KOPT-K1 (cell line): ENCODE results near the gene STK38.

Source experiments
- H3K27ac ChIP-seq: fragments of 200-600 bp; sonication (generic); 2 replicates; pipeline ENCODE4 v1.5.1; 2016; ENCODE audit warnings: antibody characterized with exemption, mild to moderate bottlenecking, low read depth, low read length; ENCODE audit not compliant: poor library complexity, severe bottlenecking
- H3K36me3 ChIP-seq: fragments of 200-600 bp; sonication (generic); 2 replicates; pipeline ENCODE4 v1.5.1; 2017; ENCODE audit warnings: antibody characterized with exemption, mild to moderate bottlenecking, low read length, moderate library complexity; ENCODE audit not compliant: insufficient read depth
- H3K9me3 ChIP-seq: fragments of 200-600 bp; sonication (generic); 2 replicates; pipeline ENCODE4 v1.5.1; 2017; ENCODE audit warnings: antibody characterized with exemption, low read length, mild to moderate bottlenecking; ENCODE audit not compliant: insufficient read depth, poor library complexity, severe bottlenecking

STK38 gene

GRCh38 chr6:36517408-36517807, 29.9 kb downstream of the STK38 start:
- Histone ChIP-seq H3K36me3 (peaks cover 91% of the 10 kb centered on the region), H3K27ac (no peak overlapping the region), H3K9me3 (no peaks in the 10 kb centered on the region)

GRCh38 chr6:36516988-36517387, 30.3 kb downstream of the STK38 start:
- H3K27ac ChIP-seq: no peak overlapping the region
- H3K36me3 ChIP-seq: peaks cover 91% of the 10 kb centered on the region
- no peaks in the 10 kb centered on the region for H3K9me3 ChIP-seq

DNA sequence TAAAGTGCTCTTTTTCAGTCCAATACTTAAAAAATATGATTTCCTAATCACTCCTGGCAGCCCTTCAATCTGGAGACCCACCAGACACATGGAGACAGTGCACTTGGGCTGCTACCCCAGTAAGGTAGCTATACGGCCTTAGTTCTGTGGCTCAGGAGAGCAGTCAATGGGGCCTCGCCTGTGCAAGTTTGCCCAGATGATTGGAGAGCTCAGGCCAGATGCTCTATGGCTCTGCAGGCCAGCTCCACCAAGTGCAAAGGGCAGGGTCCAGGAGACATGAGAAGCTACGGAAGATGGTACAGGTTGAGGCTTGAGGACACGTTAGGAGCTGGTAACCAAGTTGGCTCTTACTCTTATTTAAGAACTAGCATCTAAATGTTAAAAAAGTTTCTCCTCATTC, 30.7 kb downstream of the STK38 start:
- peaks cover 91% of the 10 kb centered on the region for H3K36me3 ChIP-seq
- H3K9me3 ChIP-seq: no peaks in the 10 kb centered on the region
- no peak overlapping the region for H3K27ac ChIP-seq

DNA sequence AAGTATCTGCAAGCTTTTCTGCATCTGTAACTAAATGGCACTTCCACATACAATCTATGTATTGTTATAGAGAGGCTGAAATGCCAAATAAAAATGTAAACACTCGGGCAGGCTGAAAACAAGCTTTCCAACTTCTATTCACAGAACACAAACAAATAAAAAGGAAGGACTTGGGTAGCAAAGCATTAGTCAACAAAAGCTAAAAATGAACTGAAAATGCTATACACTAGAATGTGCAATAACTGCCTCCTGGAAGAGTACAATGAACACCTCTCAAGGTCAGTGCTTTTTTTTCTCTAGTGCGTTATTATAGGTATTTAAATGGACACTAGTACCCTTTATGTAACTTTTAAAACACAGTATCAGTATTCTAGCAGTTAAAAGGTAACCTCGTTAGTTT, 31.4 kb downstream of the STK38 start:
- no peaks in the 10 kb centered on the region for H3K9me3 ChIP-seq
- no peak overlapping the region for H3K27ac ChIP-seq
- peaks cover 91% of the 10 kb centered on the region for H3K36me3 ChIP-seq

DNA sequence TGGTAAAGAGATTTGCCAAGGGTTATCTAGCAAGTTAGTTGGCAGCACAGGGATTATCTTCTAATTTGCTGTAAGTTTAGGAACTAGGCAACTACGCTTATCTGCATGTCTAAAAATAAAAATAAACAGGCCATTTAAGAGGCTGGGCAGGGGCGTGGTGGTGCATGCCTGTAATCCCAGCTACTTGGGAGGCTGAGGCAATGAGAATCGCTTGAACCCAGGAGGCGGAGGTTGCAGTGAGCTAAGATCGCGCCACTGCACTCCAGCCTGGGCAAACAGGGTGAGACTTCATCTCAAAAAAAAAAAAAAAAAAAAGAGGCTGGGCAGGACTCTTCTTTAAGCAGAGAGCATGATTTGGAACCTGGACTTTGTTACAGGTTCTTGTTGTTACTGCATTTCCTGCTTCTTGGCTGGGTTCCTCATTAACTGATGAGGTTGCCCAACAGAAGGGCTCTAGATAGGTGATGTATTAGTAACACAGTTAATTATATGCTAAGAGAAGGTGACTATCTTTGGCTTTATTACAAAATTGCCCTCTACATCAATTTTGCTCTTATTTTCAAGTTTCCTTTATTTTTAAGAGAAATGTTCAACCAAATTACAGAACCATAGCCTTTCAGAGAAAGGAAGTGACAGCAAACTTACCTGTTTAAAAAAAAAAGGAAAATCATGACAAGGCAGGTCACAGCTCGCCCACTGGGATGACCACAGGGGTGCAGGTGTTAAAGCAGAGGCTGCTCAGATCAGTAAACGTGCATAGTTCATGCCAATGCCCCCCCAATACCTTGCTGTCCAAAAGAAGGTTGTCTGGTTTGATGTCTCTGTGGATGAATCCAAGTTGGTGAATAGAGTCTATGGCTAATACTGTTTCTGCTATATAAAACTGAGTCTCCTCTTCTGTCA, 32.5 kb downstream of the STK38 start:
- no peaks in the 10 kb centered on the region for H3K9me3 ChIP-seq
- H3K27ac ChIP-seq: no peak overlapping the region
- peaks cover 91% of the 10 kb centered on the region for H3K36me3 ChIP-seq

- Histone ChIP-seq H3K9me3 (no peaks in the 10 kb centered on the region), H3K36me3 (peaks cover 90% of the 10 kb centered on the region), H3K27ac (no peak overlapping the region)
Measured at GRCh38 chr6:36510365-36510764, 36.9 kb downstream of the STK38 start.

DNA sequence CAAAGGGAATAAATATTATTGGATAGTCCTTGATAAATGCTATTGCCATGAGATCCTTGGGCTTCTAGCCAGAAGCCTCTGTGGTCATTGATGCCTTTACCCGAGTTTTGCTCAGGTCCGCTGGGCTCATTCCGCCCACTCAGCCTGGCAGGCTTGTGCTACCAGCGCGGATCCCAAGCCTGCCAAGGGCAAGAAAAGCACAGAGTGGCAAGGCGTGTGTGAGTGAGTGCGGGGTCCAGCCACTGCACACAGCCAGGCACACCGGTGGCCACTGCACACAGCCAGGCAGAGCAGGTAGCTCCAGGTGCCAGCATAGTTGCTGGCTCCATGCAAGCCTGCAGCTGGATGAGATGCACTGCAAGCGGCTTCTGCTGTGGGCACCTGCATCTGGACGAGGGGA, 38.7 kb downstream of the STK38 start:
- Histone ChIP-seq H3K9me3 (no peaks in the 10 kb centered on the region), H3K27ac (no peak overlapping the region), H3K36me3 (peaks cover 93% of the 10 kb centered on the region)

GRCh38 chr6:36506611-36507010, 40.7 kb downstream of the STK38 start:
- Histone ChIP-seq H3K27ac (no peak overlapping the region), H3K9me3 (no peaks in the 10 kb centered on the region), H3K36me3 (peaks cover 96% of the 10 kb centered on the region)

DNA sequence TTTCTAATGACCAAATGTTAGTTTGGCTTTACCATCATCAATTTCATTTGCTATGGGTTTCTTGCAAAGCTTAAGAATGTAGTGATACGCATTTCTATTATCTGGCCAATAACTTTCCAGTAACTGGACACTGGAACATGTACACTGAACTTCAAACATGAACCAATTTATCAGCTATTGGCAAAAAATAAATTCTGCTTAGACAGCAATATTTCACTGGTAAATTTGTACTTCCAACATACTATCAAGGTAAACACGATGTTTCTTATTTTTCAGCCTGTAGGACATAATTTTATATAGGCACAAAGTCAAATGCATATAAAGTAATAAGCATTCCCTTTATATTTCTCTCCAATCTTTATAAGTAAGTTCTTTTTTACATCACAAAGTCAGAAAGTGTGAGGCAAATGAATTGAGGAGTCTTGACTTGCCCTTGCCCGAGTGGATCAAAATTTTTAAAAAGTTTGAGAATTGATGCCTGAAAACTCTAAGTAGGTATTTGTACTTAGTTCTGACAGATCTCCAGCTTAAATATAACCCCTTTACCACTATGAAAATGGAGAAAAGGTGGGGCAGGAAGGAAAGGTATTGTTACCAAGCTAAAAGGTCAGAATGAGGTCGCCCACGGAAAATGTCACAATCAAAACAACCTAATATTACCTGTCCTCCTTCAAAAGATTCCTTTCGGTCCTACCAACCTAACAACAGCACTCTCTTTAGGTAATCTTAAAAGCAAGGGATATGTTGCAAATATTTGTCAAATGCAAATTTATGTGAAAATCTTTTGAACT, 41.3 kb downstream of the STK38 start:
- Histone ChIP-seq H3K27ac (no peak overlapping the region), H3K9me3 (no peaks in the 10 kb centered on the region), H3K36me3 (peaks cover 89% of the 10 kb centered on the region)

DNA sequence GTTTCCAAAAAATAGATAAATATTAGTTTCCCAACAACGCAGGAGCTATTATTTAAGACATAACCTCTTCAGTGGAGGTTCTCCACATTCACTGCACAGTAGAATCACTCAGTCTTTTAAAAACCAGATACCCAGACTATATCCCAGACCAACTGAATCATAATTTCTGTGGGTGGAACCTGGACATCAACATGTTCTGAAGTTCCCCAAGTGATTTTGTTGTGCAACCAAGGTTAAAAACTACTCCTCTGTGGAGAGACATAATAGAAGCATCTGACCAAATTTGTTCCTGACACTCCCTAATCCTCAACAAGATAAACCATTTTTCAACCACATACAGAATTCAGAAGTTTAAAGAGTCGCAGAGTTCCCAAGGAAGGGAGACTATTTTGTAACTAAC, 42.3 kb downstream of the STK38 start:
- H3K27ac ChIP-seq: no peak overlapping the region
- peaks cover 80% of the 10 kb centered on the region for H3K36me3 ChIP-seq
- no peaks in the 10 kb centered on the region for H3K9me3 ChIP-seq

GRCh38 chr6:36504181-36504580, 43.1 kb downstream of the STK38 start:
- no peak overlapping the region for H3K27ac ChIP-seq
- peaks cover 80% of the 10 kb centered on the region for H3K36me3 ChIP-seq
- no peaks in the 10 kb centered on the region for H3K9me3 ChIP-seq

DNA sequence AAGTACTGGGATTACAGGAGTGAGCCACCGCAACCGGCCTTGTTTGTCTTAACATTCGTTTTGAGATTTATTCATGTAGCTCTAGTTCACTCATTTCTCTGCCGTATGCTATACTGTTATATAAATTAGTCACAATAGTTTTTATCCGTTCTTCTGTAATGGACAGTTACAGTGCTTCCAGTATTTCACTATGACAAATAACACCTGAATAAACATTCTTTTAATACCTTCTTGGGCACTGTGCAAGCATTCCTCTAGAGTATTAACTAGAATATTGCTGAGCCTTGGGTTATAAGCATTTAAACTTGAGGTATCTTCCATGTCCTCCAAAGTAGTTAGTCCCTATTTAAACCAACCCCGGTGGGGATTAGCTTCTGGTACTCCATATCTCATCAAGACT, 45.6 kb downstream of the STK38 start:
- Histone ChIP-seq H3K27ac (no peak overlapping the region), H3K36me3 (peaks cover 83% of the 10 kb centered on the region), H3K9me3 (no peaks in the 10 kb centered on the region)

DNA sequence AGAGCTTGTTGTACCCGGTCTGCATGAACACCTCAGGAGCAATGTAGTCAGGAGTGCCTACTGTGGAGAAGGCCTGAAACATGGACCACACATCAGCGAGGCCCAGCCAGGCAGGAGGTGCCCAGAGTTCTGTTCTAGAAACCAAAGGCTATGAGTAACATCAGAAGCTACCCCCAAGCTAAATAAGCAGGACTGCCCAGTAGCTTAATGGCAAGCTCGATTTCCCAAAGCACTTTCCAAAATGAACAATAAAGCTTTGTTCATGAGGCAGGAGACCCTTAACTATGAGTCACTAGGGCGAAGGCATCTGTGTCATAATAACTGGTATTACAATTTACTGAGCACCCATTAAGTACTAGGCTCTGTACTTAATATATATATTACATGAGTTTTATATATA, 47.4 kb downstream of the STK38 start:
- H3K9me3 ChIP-seq: no peaks in the 10 kb centered on the region
- no peak overlapping the region for H3K27ac ChIP-seq
- H3K36me3 ChIP-seq: peaks cover 83% of the 10 kb centered on the region

DNA sequence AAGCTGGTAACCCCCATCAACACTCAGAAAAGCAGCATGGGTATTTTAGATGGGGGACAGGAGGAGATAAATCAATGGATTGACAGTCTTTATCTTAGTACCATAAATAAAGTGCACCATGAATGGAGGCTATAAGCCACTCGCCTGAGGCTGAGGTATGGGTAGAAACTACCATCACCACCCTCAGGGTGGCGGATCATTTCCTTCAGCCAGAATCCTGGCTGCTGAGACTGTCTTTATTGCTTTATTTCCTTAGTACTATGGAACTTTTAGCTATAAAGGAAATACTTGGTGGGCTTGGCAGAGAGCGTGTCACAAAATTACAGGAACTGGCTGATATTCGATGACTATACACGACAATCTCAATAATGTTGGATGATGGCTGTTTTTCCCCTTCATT, 52.2 kb downstream of the STK38 start:
- Histone ChIP-seq H3K27ac (no peak overlapping the region), H3K9me3 (no peaks in the 10 kb centered on the region), H3K36me3 (peaks cover 88% of the 10 kb centered on the region)

GRCh38 chr6:36493859-36494258, 53.4 kb downstream of the STK38 start:
- H3K27ac ChIP-seq: no peak overlapping the region
- peaks cover 88% of the 10 kb centered on the region for H3K36me3 ChIP-seq
- H3K9me3 ChIP-seq: no peaks in the 10 kb centered on the region
